A549 (cell line): Measurements from ENCODE around the gene LRSAM1.

ENCODE experiments used
- BHLHE40 ChIP-seq: IDR thresholded peaks from 2 replicates; pipeline ENCODE4 v1.6.1; 2012; ENCODE audit warnings: low read depth, low read length, inconsistent platforms
- EHF ChIP-seq: fragments of 250-450 bp; sonication (Bioruptor Pico); IDR thresholded peaks from 2 replicates; pipeline ENCODE4 v1.5.0; 2020; ENCODE audit warnings: mild to moderate bottlenecking
- HOXA7 ChIP-seq: fragments of 250-450 bp; sonication (Bioruptor Pico); IDR thresholded peaks from 2 replicates; pipeline ENCODE4 v1.5.0; 2020; ENCODE audit warnings: mild to moderate bottlenecking, moderate library complexity
- JUN ChIP-seq, 2 experiments: fragments of >200 bp; sonication (Bioruptor Twin); formaldehyde crosslinking; IDR thresholded peaks; 2 replicates in 1 of 2; 3 replicates in 1 of 2; pipeline ENCODE4 v1.6.1; 2016 to 2017
- SMC3 ChIP-seq: fragments of >200 bp; sonication (Bioruptor Twin); formaldehyde crosslinking; IDR thresholded peaks from 3 replicates; pipeline ENCODE4 v1.6.1; 2018; ENCODE audit warnings: inconsistent platforms
- SREBF2 ChIP-seq: fragments of 450-650 bp; IDR thresholded peaks from 2 replicates; pipeline ENCODE4 v1.6.1; 2014; ENCODE audit warnings: mild to moderate bottlenecking, moderate library complexity
- TF ChIP-seq, protein P1 (sequence below): fragments of >200 bp; sonication (Bioruptor Twin); formaldehyde crosslinking; IDR thresholded peaks from 3 replicates; pipeline ENCODE4 v1.5.1; 2016

DNA sequence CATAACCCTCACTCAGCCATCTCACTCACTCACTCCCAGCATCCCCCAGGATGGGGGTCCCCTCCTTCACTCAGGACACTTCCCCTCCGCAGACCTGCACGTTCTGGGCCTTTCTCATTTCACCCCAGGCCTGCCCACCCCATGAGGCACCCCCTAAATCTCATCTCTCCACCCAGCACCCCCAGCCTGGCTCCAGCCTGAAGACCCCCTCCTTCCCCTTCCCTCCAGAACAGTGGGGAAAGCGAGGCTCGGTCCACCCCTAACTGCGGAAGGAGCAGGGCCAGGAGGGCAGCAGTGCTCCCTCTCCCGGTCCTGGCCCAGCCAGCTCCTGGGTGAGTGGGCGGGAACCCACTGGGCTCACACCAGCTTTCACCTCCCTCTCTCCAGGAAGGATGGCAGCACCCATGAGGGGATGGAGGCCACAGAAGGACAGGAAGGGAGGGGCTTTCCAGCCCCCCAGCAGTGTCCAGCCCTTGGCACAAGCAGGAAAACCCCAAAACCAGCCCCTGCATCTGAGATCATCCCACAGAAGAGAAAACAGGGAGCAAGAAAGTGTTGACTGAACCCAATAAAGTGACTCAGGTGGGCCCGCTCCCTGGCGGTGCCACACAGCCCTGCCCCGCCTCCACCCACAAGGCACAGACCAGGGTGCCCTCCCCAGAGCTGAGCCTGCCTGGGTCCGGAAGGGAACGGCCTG lies 55.0 kb downstream of the LRSAM1 start:
- TF ChIP-seq EHF (no peak), BHLHE40 (no peak), SREBF2 (no peak), HOXA7 (CRISPR knock-in tag) (no peak), SMC3 (no peak), JUN (IDR thresholded peaks at IDR 0.05) (no peak)
- TF ChIP-seq, protein P1, sequence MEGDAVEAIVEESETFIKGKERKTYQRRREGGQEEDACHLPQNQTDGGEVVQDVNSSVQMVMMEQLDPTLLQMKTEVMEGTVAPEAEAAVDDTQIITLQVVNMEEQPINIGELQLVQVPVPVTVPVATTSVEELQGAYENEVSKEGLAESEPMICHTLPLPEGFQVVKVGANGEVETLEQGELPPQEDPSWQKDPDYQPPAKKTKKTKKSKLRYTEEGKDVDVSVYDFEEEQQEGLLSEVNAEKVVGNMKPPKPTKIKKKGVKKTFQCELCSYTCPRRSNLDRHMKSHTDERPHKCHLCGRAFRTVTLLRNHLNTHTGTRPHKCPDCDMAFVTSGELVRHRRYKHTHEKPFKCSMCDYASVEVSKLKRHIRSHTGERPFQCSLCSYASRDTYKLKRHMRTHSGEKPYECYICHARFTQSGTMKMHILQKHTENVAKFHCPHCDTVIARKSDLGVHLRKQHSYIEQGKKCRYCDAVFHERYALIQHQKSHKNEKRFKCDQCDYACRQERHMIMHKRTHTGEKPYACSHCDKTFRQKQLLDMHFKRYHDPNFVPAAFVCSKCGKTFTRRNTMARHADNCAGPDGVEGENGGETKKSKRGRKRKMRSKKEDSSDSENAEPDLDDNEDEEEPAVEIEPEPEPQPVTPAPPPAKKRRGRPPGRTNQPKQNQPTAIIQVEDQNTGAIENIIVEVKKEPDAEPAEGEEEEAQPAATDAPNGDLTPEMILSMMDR = no peak; the same call in 2 of the 3 replicates
